Measurements from ENCODE around the gene MGAT3. TPM values are rescaled to one million over a fixed set of nuclear protein-coding genes. Genes with fewer than 3 reads are reported as not detected.

The MGAT3 gene
- total RNA-seq, 1 donor from 2014 or later = 47.0 TPM

GRCh38 chr22:39476664-39477063 is 19.9 kb downstream of the MGAT3 start:
- Mint-ChIP-seq H3K27me3 (no peaks in the 10 kb centered on the region), H3K4me3 (no peak overlapping the region), H3K36me3 (no peaks in the 10 kb centered on the region), H3K27ac (peak overlapping the region; percentile 18), H3K9me3 (no peaks in the 10 kb centered on the region), H3K4me1 (ENCODE audit: unreplicated experiment) (peaks cover 29% of the 10 kb centered on the region)
- no peak for TF ChIP-seq CTCF (conservative IDR thresholded peaks at IDR 0.05)
- no peak for DNase-seq (ENCODE audit: extremely low spot score, unreplicated experiment)

GRCh38 chr22:39477542-39477941 is 20.7 kb downstream of the MGAT3 start:
- no peak for DNase-seq (ENCODE audit: extremely low spot score, unreplicated experiment)
- Mint-ChIP-seq H3K27me3 (no peaks in the 10 kb centered on the region), H3K36me3 (no peaks in the 10 kb centered on the region), H3K4me1 (ENCODE audit: unreplicated experiment) (peaks cover 21% of the 10 kb centered on the region), H3K9me3 (no peaks in the 10 kb centered on the region), H3K4me3 (no peak overlapping the region), H3K27ac (no peak overlapping the region)
- TF ChIP-seq CTCF (conservative IDR thresholded peaks at IDR 0.05) = no peak

DNA sequence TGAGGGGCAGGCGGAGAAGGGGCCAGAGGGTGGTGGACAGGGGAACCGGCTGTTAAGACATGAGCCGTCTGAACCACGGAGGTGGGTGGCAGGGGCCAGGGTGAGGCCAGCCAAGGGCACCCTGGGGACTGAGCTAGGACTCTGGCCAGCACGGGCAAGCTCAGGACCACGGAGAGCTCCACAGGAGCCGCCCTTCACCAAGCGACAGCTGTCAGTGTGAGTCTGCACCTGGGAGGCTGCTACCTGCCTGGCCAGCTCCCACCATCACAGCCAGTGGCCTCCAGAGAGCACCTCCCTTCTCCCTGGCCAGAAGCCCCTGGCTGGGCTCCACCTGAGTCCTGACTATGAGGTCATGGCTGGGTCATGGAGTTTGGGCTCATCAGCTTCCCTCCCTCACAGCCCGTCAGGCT is 21.6 kb downstream of the MGAT3 start:
- Mint-ChIP-seq H3K36me3 (no peaks in the 10 kb centered on the region), H3K27me3 (no peaks in the 10 kb centered on the region), H3K4me3 (no peak overlapping the region), H3K4me1 (ENCODE audit: unreplicated experiment) (peaks cover 12% of the 10 kb centered on the region), H3K27ac (no peak overlapping the region), H3K9me3 (no peaks in the 10 kb centered on the region)
- TF ChIP-seq CTCF (conservative IDR thresholded peaks at IDR 0.05) = no peak
- DNase-seq (ENCODE audit: extremely low spot score, unreplicated experiment) = no peak

DNA sequence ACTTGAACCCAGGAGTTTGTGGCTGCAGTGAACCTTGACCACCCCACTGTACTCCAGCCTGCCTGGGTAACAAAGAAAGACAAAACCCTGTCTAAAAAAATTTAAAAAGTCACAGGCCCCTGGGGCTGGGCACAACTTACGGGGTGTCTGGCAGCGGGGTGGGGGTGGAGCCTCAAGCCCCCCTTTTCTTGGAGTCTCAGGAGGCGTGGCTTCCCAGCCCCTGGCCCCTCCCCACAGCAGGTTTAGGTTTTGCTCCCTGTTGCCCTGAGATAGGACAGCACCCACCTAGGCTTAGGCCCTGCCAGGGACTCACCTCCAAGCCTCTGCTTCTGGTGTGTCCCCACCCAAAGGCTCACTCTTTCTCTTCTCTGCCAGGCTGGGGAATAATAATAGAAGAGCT is 22.4 kb downstream of the MGAT3 start:
- H3K36me3 Mint-ChIP-seq = no peaks in the 10 kb centered on the region
- peaks cover 12% of the 10 kb centered on the region for H3K4me1 Mint-ChIP-seq (ENCODE audit: unreplicated experiment)
- no peak overlapping the region for H3K4me3 Mint-ChIP-seq

GRCh38 chr22:39480557-39480956 is 23.7 kb downstream of the MGAT3 start:
- Mint-ChIP-seq H3K27ac (no peak overlapping the region), H3K27me3 (no peaks in the 10 kb centered on the region), H3K4me3 (no peak overlapping the region), H3K4me1 (ENCODE audit: unreplicated experiment) (peaks cover 10% of the 10 kb centered on the region), H3K9me3 (no peaks in the 10 kb centered on the region), H3K36me3 (no peaks in the 10 kb centered on the region)
- TF ChIP-seq CTCF (conservative IDR thresholded peaks at IDR 0.05) = no peak
- no peak for DNase-seq (ENCODE audit: extremely low spot score, unreplicated experiment)

More for the DNA sequence above, 22.4 kb downstream of the MGAT3 start:
- TF ChIP-seq CTCF (conservative IDR thresholded peaks at IDR 0.05) = no peak
- Mint-ChIP-seq H3K27ac (no peak overlapping the region), H3K9me3 (no peaks in the 10 kb centered on the region), H3K27me3 (no peaks in the 10 kb centered on the region)
- DNase-seq (ENCODE audit: extremely low spot score, unreplicated experiment) = no peak

DNA sequence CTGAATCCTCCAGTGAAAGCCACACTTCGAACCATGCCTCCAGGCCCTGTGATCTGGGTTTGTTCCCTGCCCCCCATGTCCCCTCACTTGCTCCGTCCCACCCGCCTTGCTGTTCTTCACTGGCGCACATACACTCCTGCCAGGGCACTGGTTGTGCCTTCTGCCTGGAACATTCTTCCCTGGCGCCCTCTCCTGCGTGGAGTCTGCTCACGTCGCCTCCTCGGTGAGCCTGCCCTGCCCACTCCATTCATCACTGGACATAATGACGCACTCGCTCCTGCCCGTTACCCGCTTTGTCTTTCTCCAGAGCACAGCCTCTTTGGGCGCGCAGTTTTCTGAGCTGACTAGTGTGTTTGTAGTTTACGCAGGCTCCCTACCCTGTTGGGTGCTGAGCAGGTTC is 24.2 kb downstream of the MGAT3 start:
- Mint-ChIP-seq H3K27me3 (no peaks in the 10 kb centered on the region), H3K4me1 (ENCODE audit: unreplicated experiment) (peaks cover 5% of the 10 kb centered on the region), H3K36me3 (no peaks in the 10 kb centered on the region), H3K27ac (no peak overlapping the region), H3K4me3 (no peak overlapping the region), H3K9me3 (no peaks in the 10 kb centered on the region)
- TF ChIP-seq CTCF (conservative IDR thresholded peaks at IDR 0.05) = no peak
- no peak for DNase-seq (ENCODE audit: extremely low spot score, unreplicated experiment)

Data from type B pancreatic cell (in vitro differentiated cells).